NAMALWA (cell line): ENCODE data around the gene FARP1.

Experiments used
- DNase-seq: peaks from one replicate; pipeline ENCODE4 v3.0.0-alpha.2; 2015; ENCODE audit warnings: low spot score

The FARP1 gene

GRCh38 chr13:98141091-98141490 is 1.8 kb upstream of the FARP1 start:
- DNase-seq = no peak

GRCh38 chr13:98141509-98142379 is 1.1 kb upstream of the FARP1 start:
- DNase-seq = no peak

GRCh38 chr13:98143157-98143553 is 261 bp downstream of the FARP1 start:
- no peak for DNase-seq

- no peak for DNase-seq
Observed at GRCh38 chr13:98143601-98144026, 720 bp downstream of the FARP1 start.

DNA sequence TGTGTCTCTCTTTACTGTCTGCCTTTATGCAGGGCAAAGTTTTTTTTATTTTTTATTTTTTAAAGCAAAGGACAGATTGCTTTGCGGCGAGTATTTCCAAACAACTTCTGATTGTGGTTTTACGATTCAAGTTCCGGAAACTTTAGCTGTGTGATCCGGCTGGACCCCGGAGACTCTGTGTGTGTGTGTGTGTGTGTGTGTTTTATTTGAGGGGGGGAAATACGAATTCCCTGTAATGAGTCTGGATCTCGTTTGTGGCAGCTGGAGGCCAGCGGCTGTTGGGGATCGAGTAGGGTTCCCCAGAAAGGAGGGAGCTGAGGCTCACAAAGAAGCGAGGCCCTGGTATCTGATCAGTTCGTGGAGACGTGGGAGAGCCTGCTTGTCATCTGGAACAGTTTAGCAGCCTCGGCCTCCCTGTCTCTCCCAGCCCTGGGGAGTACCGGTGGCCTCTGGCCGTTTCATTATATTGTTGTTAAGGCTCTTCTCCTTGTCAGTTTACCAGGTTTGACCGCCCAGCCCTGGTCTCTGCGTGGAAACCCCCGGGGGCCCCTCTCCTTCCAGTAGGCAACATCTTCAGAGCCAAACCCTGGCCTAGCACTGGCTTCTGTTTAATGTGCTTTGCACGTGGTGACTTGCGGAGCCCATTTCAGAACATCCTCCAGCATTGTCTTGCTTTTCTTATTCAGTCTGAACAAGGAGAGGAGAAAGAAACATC is 1.3 kb downstream of the FARP1 start:
- no peak for DNase-seq

DNA sequence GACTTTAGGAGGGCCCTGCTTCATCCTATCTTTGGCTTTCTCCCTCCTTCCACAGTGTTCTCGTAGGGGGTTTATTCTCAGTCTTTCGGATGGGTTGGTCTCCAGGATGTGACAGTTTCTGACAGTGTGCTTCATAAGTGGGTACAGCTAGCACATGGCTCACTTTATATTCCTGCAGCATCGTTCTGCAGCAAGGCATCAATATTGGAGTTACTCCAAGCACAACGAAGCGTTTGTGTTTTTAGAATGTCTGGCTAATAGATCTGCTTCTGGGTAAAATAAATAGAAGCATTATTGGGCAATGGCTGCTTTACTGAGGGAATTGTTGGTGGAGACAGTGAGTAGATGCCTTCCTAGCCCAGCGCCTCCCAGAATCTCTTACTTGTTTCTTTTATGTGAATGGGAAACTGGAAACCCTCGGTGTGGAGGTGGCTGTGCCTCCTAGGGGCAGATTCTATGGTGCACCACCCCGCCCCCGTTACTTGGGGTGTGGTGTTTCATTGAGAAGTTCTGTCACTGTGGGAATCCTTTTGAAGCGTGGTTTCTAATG is 2.0 kb downstream of the FARP1 start:
- DNase-seq = no peak

- no peak for DNase-seq
Observed at GRCh38 chr13:98147521-98147920, 4.6 kb downstream of the FARP1 start.

GRCh38 chr13:98150832-98151479 is 8.1 kb downstream of the FARP1 start:
- no peak for DNase-seq

GRCh38 chr13:98155475-98156109 is 12.7 kb downstream of the FARP1 start:
- no peak for DNase-seq

GRCh38 chr13:98156259-98156658 is 13.4 kb downstream of the FARP1 start:
- no peak for DNase-seq

- DNase-seq = no peak
Observed at GRCh38 chr13:98157188-98157587, 14.3 kb downstream of the FARP1 start.

DNA sequence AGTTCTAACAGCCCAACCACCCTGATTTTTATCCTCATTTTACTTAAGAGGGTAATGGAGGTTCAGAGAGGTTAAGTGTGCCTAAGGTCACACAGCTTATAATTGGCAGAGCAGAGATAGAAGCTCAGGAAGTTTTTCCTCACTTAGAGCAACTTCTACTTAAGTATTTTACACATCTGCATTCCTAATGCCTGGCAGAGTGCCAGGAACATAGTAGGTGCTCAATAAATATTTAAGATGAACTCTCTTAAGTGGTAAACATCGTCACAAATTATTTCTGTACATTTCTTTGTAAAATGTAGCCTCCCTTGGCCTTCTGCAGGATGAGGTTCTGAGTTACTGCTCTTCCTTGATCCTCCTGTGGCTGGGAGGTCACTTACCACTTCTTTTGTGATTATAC is 14.7 kb downstream of the FARP1 start:
- no peak for DNase-seq

- no peak for DNase-seq
Observed at GRCh38 chr13:98158172-98158899, 15.4 kb downstream of the FARP1 start.

- no peak for DNase-seq
Observed at GRCh38 chr13:98162935-98163334, 20.0 kb downstream of the FARP1 start.

- no peak for DNase-seq
Observed at GRCh38 chr13:98169331-98169730, 26.4 kb downstream of the FARP1 start.

- no peak for DNase-seq
Observed at GRCh38 chr13:98171900-98172589, 29.2 kb downstream of the FARP1 start.

DNA sequence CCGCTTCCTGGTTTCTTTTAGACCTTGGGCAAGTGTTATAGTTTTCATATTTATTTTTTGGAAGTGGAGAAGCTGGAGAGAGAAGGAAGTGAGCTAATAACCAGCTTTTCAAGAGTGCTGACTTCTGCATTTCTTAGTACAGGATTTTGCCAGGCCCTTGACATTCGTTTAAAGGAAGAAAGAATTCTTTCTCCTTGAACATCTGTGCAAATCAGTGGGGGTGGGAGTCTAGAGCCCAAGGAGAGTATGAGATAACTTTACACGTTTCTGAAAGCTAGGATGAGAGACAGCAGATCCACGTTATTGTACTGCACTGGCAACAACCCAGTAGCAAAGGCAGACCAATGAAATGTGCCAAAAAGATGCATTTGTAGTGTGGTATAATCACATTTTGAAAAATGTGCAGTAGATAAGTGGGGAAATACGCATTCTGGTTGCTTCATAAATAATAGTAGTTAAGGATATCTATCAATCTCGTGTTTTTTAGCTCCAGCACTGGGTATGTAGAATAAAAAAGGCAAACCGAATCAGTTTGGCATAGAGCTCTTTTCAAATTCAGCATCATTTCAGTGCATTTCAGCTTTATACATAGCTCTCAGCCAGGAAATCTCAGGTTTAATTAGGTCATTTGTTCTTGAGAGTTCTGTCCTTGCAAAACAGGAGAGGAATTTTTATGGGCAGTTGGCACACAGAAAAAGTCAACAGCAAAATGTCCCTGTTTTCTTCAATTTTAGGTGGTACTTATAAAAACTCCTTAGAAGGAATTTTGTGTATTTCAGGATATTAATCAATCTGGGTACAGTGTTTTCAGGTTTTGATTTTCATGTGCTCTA is 29.9 kb downstream of the FARP1 start:
- DNase-seq = no peak

- DNase-seq = no peak
Observed at GRCh38 chr13:98173431-98174152, 30.7 kb downstream of the FARP1 start.

DNA sequence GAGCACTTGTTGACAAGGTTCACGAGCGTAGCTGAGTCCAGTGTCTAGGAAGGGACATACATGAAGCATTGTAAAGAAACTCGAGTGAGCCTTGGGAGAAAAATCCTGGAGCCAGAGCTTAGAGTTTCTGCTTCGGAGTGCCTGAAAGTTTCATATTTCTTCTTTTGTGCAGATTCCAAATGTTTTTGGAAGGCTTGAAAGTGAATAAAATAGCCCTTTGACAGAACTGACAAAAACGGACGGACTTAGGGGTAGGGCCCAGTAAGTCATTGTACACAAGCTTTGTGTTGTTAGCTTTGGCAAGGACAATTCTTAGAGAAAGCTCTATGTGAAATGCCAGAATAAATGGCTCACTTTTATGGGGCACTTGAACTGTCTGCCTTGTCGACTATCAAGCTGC is 31.4 kb downstream of the FARP1 start:
- DNase-seq = no peak
